Natural killer cell treated with Interleukin-12 subunit alpha and Interleukin-12 subunit beta and Interleukin-15 and Interleukin-18, amount 100 ng/mL, for 72 hours (primary cell): ENCODE measurements around the gene NPSR1. TPM values are rescaled to one million over a fixed set of nuclear protein-coding genes. Genes with fewer than 3 reads are reported as not detected.
"Not testable (repeated sequence)": the region's sequence is repeated elsewhere in the genome, so short reads cannot be mapped to it uniquely, and the experiment has no call there.

Experiments used
- ATAC-seq, 2 donors: fragments of 150-1000 bp; cut with Tn5 transposase in 1 of 2; sonication (Bioruptor Pico), chemical (Tn5 transposase) in 1 of 2; 2 replicates each; pipeline ENCODE4 v1.10.0; 2021
- DNase-seq: peaks from one replicate; pipeline ENCODE4 v3.0.0; 2022; ENCODE audit warnings: low spot score
- H3K27ac Mint-ChIP-seq, 2 donors: 1 replicate in 1 of 2; 2 replicates in 1 of 2; pipeline ENCODE4 v1.8.0; 2022; ENCODE audit warnings: mixed read lengths in 2 of 2, mild to moderate bottlenecking in 1 of 2, moderate library complexity in 1 of 2
- H3K27me3 Mint-ChIP-seq, 2 donors: 1 replicate in 1 of 2; 2 replicates in 1 of 2; pipeline ENCODE4 v1.8.0; 2022; ENCODE audit warnings: mixed read lengths in 2 of 2
- H3K36me3 Mint-ChIP-seq: one replicate; pipeline ENCODE4 v1.8.0; 2022; ENCODE audit warnings: mixed read lengths
- H3K4me1 Mint-ChIP-seq, 2 donors: 1 replicate in 1 of 2; 2 replicates in 1 of 2; pipeline ENCODE4 v1.8.0; 2022; ENCODE audit warnings: low read depth in 2 of 2, mixed read lengths in 2 of 2, mild to moderate bottlenecking in 1 of 2
- H3K4me3 Mint-ChIP-seq: one replicate; pipeline ENCODE4 v1.8.0; 2022; ENCODE audit warnings: mixed read lengths
- H3K9me3 Mint-ChIP-seq: 2 replicates; pipeline ENCODE4 v1.8.0; 2022; ENCODE audit warnings: mixed read lengths
- total RNA-seq, 2 donors: library from RNA; stranded (reverse); gene quantifications; one replicate each; pipeline ENCODE4 v1.2.3, GENCODE V29; 2022

The NPSR1 gene
- not detected for total RNA-seq

- peaks cover 5 to 26% of the 10 kb centered on the region in 2 donors for H3K27me3 Mint-ChIP-seq
- DNase-seq (no peak), ATAC-seq (peak; percentile 11 to 33)
- no peaks in the 10 kb centered on the region for H3K9me3 Mint-ChIP-seq
- no peaks in the 10 kb centered on the region for H3K36me3 Mint-ChIP-seq
- no peaks in the 10 kb centered on the region for H3K4me1 Mint-ChIP-seq
- H3K27ac Mint-ChIP-seq: no peak within 1 kb of the TSS
- no peak within 1 kb of the TSS for H3K4me3 Mint-ChIP-seq
Observed at GRCh38 chr7:34657632-34658268, at the start of gene NPSR1. Gene NPSR1 (plus strand): TSS chr7:34658218. CDS start chr7:34658413, 195 bp downstream.

GRCh38 chr7:34612661-34613060, 45.4 kb upstream of the NPSR1 start:
- Mint-ChIP-seq H3K27me3 (peaks cover 0 to 6% of the 10 kb centered on the region in 2 donors), H3K4me1 (no peaks in the 10 kb centered on the region), H3K36me3 (peaks cover 4% of the 10 kb centered on the region), H3K27ac (no peak overlapping the region), H3K9me3 (peaks cover 6% of the 10 kb centered on the region), H3K4me3 (no peak overlapping the region)
- ATAC-seq (no peak), DNase-seq (no peak)

GRCh38 chr7:34620425-34620824, 37.6 kb upstream of the NPSR1 start:
- Mint-ChIP-seq H3K36me3 (no peaks in the 10 kb centered on the region), H3K27me3 (peaks cover 0 to 6% of the 10 kb centered on the region in 2 donors), H3K4me1 (no peaks in the 10 kb centered on the region), H3K27ac (no peak overlapping the region), H3K4me3 (no peak overlapping the region), H3K9me3 (peaks cover 8% of the 10 kb centered on the region)
- ATAC-seq (no peak), DNase-seq (no peak)

GRCh38 chr7:34622182-34622581, 35.8 kb upstream of the NPSR1 start:
- Mint-ChIP-seq H3K9me3 (peaks cover 8% of the 10 kb centered on the region), H3K4me1 (no peaks in the 10 kb centered on the region), H3K27ac (no peak overlapping the region), H3K36me3 (no peaks in the 10 kb centered on the region), H3K4me3 (no peak overlapping the region), H3K27me3 (no peaks in the 10 kb centered on the region)
- ATAC-seq (no peak), DNase-seq (no peak)

GRCh38 chr7:34622771-34623250, 35.2 kb upstream of the NPSR1 start:
- Mint-ChIP-seq H3K4me3 (no peak overlapping the region), H3K4me1 (no peaks in the 10 kb centered on the region), H3K27ac (no peak overlapping the region), H3K27me3 (no peaks in the 10 kb centered on the region), H3K36me3 (no peaks in the 10 kb centered on the region), H3K9me3 (peaks cover 8% of the 10 kb centered on the region)
- no peak for DNase-seq
- no peak for ATAC-seq

- DNase-seq, H3K27ac Mint-ChIP-seq, H3K4me3 Mint-ChIP-seq, H3K27me3 Mint-ChIP-seq, H3K36me3 Mint-ChIP-seq, H3K9me3 Mint-ChIP-seq, ATAC-seq, H3K4me1 Mint-ChIP-seq: not testable (repeated sequence)
Observed at GRCh38 chr7:34628618-34629017, 29.4 kb upstream of the NPSR1 start.

- DNase-seq: no peak
- Mint-ChIP-seq H3K4me1 (no peaks in the 10 kb centered on the region), H3K4me3 (no peak overlapping the region), H3K9me3 (peaks cover 5% of the 10 kb centered on the region), H3K36me3 (no peaks in the 10 kb centered on the region), H3K27me3 (peaks cover 0 to 7% of the 10 kb centered on the region in 2 donors), H3K27ac (no peak overlapping the region)
- ATAC-seq: no peak
Observed at GRCh38 chr7:34652809-34653208, 5.2 kb upstream of the NPSR1 start.

GRCh38 chr7:34653787-34654186, 4.2 kb upstream of the NPSR1 start:
- no peak overlapping the region for H3K4me3 Mint-ChIP-seq
- ATAC-seq (no peak), DNase-seq (no peak)
- H3K27ac Mint-ChIP-seq: no peak overlapping the region
- H3K27me3 Mint-ChIP-seq: peaks cover 0 to 7% of the 10 kb centered on the region in 2 donors
- peaks cover 5% of the 10 kb centered on the region for H3K9me3 Mint-ChIP-seq
- no peaks in the 10 kb centered on the region for H3K36me3 Mint-ChIP-seq
- H3K4me1 Mint-ChIP-seq: no peaks in the 10 kb centered on the region

GRCh38 chr7:34655384-34655783, 2.6 kb upstream of the NPSR1 start:
- Mint-ChIP-seq H3K9me3 (peaks cover 5% of the 10 kb centered on the region), H3K36me3 (no peaks in the 10 kb centered on the region), H3K4me3 (no peak overlapping the region), H3K27me3 (peaks cover 0 to 7% of the 10 kb centered on the region in 2 donors), H3K27ac (no peak overlapping the region), H3K4me1 (no peaks in the 10 kb centered on the region)
- ATAC-seq (no peak), DNase-seq (no peak)

- DNase-seq (no peak), ATAC-seq (no peak)
- Mint-ChIP-seq H3K36me3 (no peaks in the 10 kb centered on the region), H3K4me3 (no peak overlapping the region), H3K4me1 (no peaks in the 10 kb centered on the region), H3K9me3 (peaks cover 5% of the 10 kb centered on the region), H3K27me3 (peaks cover 0 to 11% of the 10 kb centered on the region in 2 donors), H3K27ac (no peak overlapping the region)
Observed at GRCh38 chr7:34656041-34656440, 2.0 kb upstream of the NPSR1 start.

- Mint-ChIP-seq H3K4me3 (no peak overlapping the region), H3K27ac (no peak overlapping the region), H3K36me3 (no peaks in the 10 kb centered on the region), H3K9me3 (no peaks in the 10 kb centered on the region), H3K27me3 (peaks cover 13 to 41% of the 10 kb centered on the region in 2 donors), H3K4me1 (no peaks in the 10 kb centered on the region)
- no peak for DNase-seq
- no peak for ATAC-seq
Observed at GRCh38 chr7:34659472-34660075, 1.6 kb downstream of the NPSR1 start.

- no peaks in the 10 kb centered on the region for H3K4me1 Mint-ChIP-seq
- no peak for DNase-seq
- H3K27me3 Mint-ChIP-seq: peaks cover 16 to 40% of the 10 kb centered on the region in 2 donors
- no peak for ATAC-seq
- no peaks in the 10 kb centered on the region for H3K9me3 Mint-ChIP-seq
- H3K27ac Mint-ChIP-seq: no peak overlapping the region
- H3K4me3 Mint-ChIP-seq: no peak overlapping the region
- no peaks in the 10 kb centered on the region for H3K36me3 Mint-ChIP-seq
Observed at GRCh38 chr7:34662058-34662708, 4.2 kb downstream of the NPSR1 start.

- Mint-ChIP-seq H3K4me3 (no peak overlapping the region), H3K36me3 (no peaks in the 10 kb centered on the region), H3K9me3 (no peaks in the 10 kb centered on the region), H3K27ac (no peak overlapping the region), H3K4me1 (no peaks in the 10 kb centered on the region), H3K27me3 (peaks cover 19 to 40% of the 10 kb centered on the region in 2 donors)
- DNase-seq: no peak
- no peak for ATAC-seq
Observed at GRCh38 chr7:34664755-34665154, 6.7 kb downstream of the NPSR1 start.

GRCh38 chr7:34672430-34672829, 14.4 kb downstream of the NPSR1 start:
- no peaks in the 10 kb centered on the region for H3K4me1 Mint-ChIP-seq
- H3K4me3 Mint-ChIP-seq: no peak overlapping the region
- ATAC-seq (no peak), DNase-seq (no peak)
- no peak overlapping the region for H3K27ac Mint-ChIP-seq
- H3K9me3 Mint-ChIP-seq: no peaks in the 10 kb centered on the region
- peaks cover 0 to 3% of the 10 kb centered on the region in 2 donors for H3K27me3 Mint-ChIP-seq
- H3K36me3 Mint-ChIP-seq: no peaks in the 10 kb centered on the region
